ENCODE results near the gene BTRC.

- TF ChIP-seq CTCF (IDR thresholded peaks at IDR 0.05) (no peak), POLR2A (IDR thresholded peaks at IDR 0.05) (no peak)
Measured at GRCh38 chr10:101355072-101355706, 1.2 kb downstream of the BTRC start.

All from lower leg skin (tissue), 3 donors.